ENCODE measurements around the gene MARVELD1. TPM values are rescaled to one million over a fixed set of nuclear protein-coding genes. Genes with fewer than 3 reads are reported as not detected.
A peak's percentile ranks its signal among the peaks of the same experiment; 100 is the strongest.

The MARVELD1 gene
- total RNA-seq, 4 donors from 2014 or later: 3.5 to 10.3 (median 7.1) TPM

DNA sequence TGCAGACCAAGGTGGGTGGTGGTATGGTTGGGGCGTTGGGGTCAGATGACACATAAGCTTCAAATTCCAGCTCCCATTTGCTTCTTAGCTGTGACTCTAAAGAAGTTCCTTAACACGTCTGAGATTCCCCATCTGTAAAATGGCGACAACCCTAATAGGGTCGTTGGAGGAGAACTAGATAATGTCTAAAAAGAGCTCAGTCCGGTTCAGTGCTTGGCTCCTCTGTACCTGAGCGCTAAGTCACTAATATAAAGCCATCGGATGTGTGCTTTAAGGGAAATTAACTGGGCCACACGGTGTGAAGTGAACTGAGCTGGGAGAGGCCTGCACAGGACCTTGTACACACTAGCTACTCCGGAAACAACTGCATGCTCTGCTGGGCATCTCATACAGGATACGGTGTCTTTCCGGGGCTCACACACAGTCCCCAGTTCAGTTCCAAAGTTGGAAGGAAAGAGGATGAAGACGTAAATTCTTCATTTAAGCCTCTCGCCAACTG, 22.9 kb downstream of the MARVELD1 start:
- H3K9me3 ChIP-seq: no peaks in the 10 kb centered on the region
- TF ChIP-seq, protein P1, sequence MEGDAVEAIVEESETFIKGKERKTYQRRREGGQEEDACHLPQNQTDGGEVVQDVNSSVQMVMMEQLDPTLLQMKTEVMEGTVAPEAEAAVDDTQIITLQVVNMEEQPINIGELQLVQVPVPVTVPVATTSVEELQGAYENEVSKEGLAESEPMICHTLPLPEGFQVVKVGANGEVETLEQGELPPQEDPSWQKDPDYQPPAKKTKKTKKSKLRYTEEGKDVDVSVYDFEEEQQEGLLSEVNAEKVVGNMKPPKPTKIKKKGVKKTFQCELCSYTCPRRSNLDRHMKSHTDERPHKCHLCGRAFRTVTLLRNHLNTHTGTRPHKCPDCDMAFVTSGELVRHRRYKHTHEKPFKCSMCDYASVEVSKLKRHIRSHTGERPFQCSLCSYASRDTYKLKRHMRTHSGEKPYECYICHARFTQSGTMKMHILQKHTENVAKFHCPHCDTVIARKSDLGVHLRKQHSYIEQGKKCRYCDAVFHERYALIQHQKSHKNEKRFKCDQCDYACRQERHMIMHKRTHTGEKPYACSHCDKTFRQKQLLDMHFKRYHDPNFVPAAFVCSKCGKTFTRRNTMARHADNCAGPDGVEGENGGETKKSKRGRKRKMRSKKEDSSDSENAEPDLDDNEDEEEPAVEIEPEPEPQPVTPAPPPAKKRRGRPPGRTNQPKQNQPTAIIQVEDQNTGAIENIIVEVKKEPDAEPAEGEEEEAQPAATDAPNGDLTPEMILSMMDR (IDR thresholded peaks at IDR 0.05): no peak
- TF ChIP-seq POLR2A (IDR thresholded peaks at IDR 0.05): no peak
- peak overlapping the region; percentile 93 to 98 (median 95) for H3K27ac ChIP-seq
- no peak for DNase-seq
- H3K4me1 ChIP-seq: peaks cover 0 to 12% (median 9%) of the 10 kb centered on the region in 4 donors
- H3K27me3 ChIP-seq: no peaks in the 10 kb centered on the region
- H3K4me3 ChIP-seq: peak overlapping the region; percentile 79 to 97 (median 94)
- H3K36me3 ChIP-seq: peaks cover 0 to 13% (median 0%) of the 10 kb centered on the region in 3 donors

DNA sequence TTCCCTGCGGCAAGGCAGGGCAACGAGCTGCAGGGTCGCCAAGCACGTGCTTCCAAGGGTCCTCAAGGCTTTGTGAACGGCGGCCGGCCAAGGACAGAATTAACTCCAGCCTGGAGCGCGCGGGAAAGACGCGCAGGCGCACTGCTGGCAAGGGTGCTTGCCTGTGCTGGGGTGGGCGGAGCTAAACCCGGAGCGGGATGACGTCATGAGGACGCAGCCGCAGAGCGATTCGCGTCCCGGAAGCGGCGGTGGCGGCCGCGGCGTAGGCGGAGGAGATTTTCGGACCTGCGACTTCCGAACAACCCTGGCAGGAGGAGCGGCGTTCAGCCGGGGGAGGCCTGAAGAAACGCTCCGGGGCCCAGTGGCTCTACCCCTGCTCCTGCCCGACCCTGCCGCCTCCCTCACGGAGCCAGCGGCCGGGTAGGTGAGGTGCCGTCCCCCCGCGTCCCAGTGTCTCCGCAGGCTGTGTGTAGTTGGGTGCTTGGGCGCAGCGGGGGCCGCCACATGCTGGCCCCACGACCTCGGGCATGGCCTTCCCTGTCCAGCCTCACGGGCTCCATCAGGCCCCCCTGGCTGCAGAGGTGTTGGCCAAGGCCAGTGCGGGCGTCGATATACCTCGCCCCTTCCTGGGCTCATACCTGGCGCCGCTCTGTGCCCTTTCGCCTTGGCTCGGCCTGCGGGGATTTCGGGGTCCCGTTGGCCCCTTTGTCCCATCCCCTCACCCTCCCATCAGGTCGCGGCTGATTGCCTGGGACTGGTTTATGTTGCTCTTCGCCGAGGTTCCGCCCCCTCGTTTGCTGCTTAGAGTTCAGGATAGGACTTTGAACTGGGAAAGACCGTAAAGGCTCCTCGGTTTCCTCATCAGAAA, 23.6 kb downstream of the MARVELD1 start, which contains the start of gene ZFYVE27:
Gene ZFYVE27, plus strand, starts transcription at position 227 of the 868 bp plus-strand sequence. CDS start 1,350 bp downstream, outside the sequence.
- peak; percentile 93 to 98 (median 97) for DNase-seq
- TF ChIP-seq, protein P1 (IDR thresholded peaks at IDR 0.05): no peak
- peak; percentile 92 to 95 for TF ChIP-seq POLR2A (IDR thresholded peaks at IDR 0.05)
- peak within 1 kb of the TSS; percentile 79 to 97 (median 94) for H3K4me3 ChIP-seq
- H3K36me3 ChIP-seq: peaks cover 0 to 18% (median 0%) of the 10 kb centered on the region in 3 donors
- H3K9me3 ChIP-seq: no peaks in the 10 kb centered on the region
- no peaks in the 10 kb centered on the region for H3K27me3 ChIP-seq
- H3K4me1 ChIP-seq: peaks cover 0 to 12% (median 9%) of the 10 kb centered on the region in 4 donors
- H3K27ac ChIP-seq: peak within 1 kb of the TSS; percentile 93 to 98 (median 95)

DNA sequence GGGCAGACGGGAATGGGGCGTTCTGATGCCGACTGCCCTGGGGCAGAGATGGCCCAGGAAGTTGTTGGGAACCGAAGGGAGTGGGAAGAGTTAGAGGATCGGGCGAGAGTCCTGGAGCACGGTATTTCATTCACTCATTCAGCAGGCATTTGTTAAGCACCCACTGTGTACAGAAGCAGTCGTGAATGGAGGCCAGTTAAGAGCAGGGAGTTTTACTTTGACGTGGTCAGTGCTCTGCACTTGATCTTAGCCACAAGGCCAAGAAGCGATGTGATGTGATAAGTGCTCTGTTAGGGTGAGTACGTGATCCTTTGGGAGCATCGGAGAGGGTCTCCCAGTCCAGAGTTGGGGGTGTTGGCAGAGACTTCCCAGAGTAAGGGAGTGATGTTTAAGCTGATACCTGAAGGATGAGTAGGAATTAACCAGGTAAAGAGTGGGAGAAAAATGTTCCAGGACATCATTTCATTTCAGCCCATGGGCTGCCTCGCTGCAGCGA, 24.3 kb downstream of the MARVELD1 start:
- TF ChIP-seq, protein P1 (IDR thresholded peaks at IDR 0.05): no peak
- no peak for TF ChIP-seq POLR2A (IDR thresholded peaks at IDR 0.05)
- H3K27me3 ChIP-seq: no peaks in the 10 kb centered on the region
- peaks cover 0 to 12% (median 9%) of the 10 kb centered on the region in 4 donors for H3K4me1 ChIP-seq
- H3K36me3 ChIP-seq: peaks cover 0 to 21% (median 0%) of the 10 kb centered on the region in 3 donors
- H3K9me3 ChIP-seq: no peaks in the 10 kb centered on the region
- H3K4me3 ChIP-seq: peak overlapping the region; percentile 79 to 97 (median 94)
- peak overlapping the region; percentile 93 to 98 (median 95) for H3K27ac ChIP-seq
- no peak for DNase-seq

DNA sequence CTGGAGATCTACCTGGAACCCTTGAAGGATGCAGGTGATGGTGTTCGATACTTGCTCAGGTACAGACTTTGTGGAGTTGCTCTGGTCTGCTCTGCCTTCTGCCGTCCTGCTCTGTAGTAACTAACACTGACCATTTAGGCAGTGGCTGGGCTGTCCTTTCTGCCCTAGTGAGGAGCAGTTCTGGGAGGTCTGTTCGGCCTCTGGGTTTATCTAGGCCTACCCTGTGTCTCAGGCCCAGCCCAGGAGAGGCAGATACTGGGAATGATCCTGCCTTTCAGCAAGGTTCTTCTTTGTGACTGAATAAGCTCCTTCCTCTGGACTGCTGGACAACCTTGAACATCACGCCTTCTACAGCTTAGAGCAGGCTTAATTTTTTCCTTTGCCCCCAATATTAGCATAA, 25.1 kb downstream of the MARVELD1 start:
- no peaks in the 10 kb centered on the region for H3K9me3 ChIP-seq
- no peak overlapping the region for H3K27ac ChIP-seq
- peaks cover 0 to 29% (median 0%) of the 10 kb centered on the region in 3 donors for H3K36me3 ChIP-seq
- no peak for DNase-seq
- TF ChIP-seq, protein P1 (IDR thresholded peaks at IDR 0.05): no peak
- TF ChIP-seq POLR2A (IDR thresholded peaks at IDR 0.05): no peak
- peaks cover 0 to 12% (median 9%) of the 10 kb centered on the region in 4 donors for H3K4me1 ChIP-seq
- no peak overlapping the region for H3K4me3 ChIP-seq
- H3K27me3 ChIP-seq: no peaks in the 10 kb centered on the region

DNA sequence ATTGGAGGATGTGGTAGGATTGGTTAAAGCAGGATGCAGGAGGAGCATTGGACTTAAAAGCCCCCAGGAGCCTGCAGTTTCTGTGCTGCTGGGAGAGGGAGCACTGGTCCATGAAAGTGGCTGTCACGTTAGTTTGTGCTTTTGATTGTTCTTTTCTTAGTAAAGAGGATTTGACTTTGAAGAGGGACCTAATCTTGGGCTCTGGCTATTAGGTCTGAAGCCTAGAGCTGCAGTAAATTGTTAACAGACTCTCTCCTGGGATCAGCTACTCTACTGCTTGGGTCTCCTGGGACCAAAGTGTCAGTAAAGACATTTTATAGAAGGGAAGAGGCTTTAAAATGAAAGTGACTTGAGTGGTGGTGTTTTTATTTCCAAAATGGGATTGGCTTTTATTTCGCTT, 27.1 kb downstream of the MARVELD1 start:
- no peak for DNase-seq
- no peaks in the 10 kb centered on the region for H3K27me3 ChIP-seq
- peaks cover 0 to 46% (median 0%) of the 10 kb centered on the region in 3 donors for H3K36me3 ChIP-seq
- no peak overlapping the region for H3K4me3 ChIP-seq
- TF ChIP-seq POLR2A (IDR thresholded peaks at IDR 0.05): no peak
- TF ChIP-seq, protein P1 (IDR thresholded peaks at IDR 0.05): no peak
- H3K9me3 ChIP-seq: no peaks in the 10 kb centered on the region
- H3K4me1 ChIP-seq: peaks cover 0 to 12% (median 9%) of the 10 kb centered on the region in 4 donors
- no peak overlapping the region for H3K27ac ChIP-seq

Data from Peyer's patch (tissue), 4 donors.